Pancreas (tissue), 10 donors: ENCODE data around the gene PTH1R. TPM values are rescaled to one million over a fixed set of nuclear protein-coding genes. Genes with fewer than 3 reads are reported as not detected.

Experiments
- ATAC-seq, 4 donors: fragments of 200-7000 bp; cut with Tn5 transposase; one replicate each; pipeline versions ENCODE4 v1.8.0 to v1.9.1; 2020; ENCODE audit warnings: mild to moderate bottlenecking in 4 of 4, moderate library complexity in 4 of 4
- DNase-seq, 6 donors: peaks; one replicate each; pipeline ENCODE4 v3.0.0-alpha.2; 2020
- FAIRE-seq: peaks from 2 replicates; lab custom pipeline; 2012; peaks lifted over from hg19 to GRCh38; lab: Jason Lieb, UNC
- H3K27ac ChIP-seq, 4 donors: fragments of 200-600 bp; sonication (generic); 1 replicate in 3 of 4; 2 replicates in 1 of 4; pipeline versions ENCODE4 v1.5.0 to v1.8.0; 2020
- H3K27me3 ChIP-seq, 4 donors: fragments of 200-600 bp; one replicate each; pipeline ENCODE4 v1.8.0; 2021
- H3K36me3 ChIP-seq, 3 donors: fragments of 200-600 bp; sonication (generic) in 1 of 3; one replicate each; pipeline versions ENCODE4 v1.5.0 to v1.8.0; 2020 to 2021
- H3K4me1 ChIP-seq, 3 donors: fragments of 200-600 bp; one replicate each; pipeline ENCODE4 v1.8.0; 2021
- H3K4me3 ChIP-seq, 4 donors: fragments of 200-600 bp; sonication (generic) in 2 of 4; one replicate each; pipeline versions ENCODE4 v1.5.0 to v1.8.0; 2020 to 2021
- H3K9me3 ChIP-seq, 4 donors: fragments of 200-600 bp; one replicate each; pipeline ENCODE4 v1.8.0; 2021
- WGBS, 2 donors: extraction: QIAGEN DNeasy Blood & Tissue Kit; methylation state at CpG; one replicate each; pipeline ENCODE4 v1.1.7; 2013; 5-methylcytosine and 5-hydroxymethylcytosine counted together
- intact Hi-C, 3 donors: fragments of 100-400 bp; cut with DNase I; formaldehyde crosslinking; loops; one replicate each; pipeline versions ENCODE4 v1.11.1 to v1.14.2; 2022
- polyA plus RNA-seq, 2 donors: library from polyadenylated mRNA; stranded (reverse); fragments of 200-250 nt; gene quantifications; one replicate each; pipeline ENCODE4 v1.2.3, GENCODE V29; 2013
- total RNA-seq, 6 donors: library from RNA; stranded (reverse); fragmentation: NEBNext Ultra II Directional in 4 of 6; extraction: Animal tissue kit (Norgen Biotek cat#: 25700) in 4 of 6; gene quantifications; one replicate each; pipeline versions ENCODE4 v1.2.1 to v1.2.4, GENCODE V29; 2021 to 2023
- TF ChIP-seq, protein P1 (sequence below), 4 donors: fragments of 200-600 bp; sonication (generic) in 3 of 4; IDR thresholded peaks; one replicate each; pipeline versions ENCODE4 v1.5.0 to v1.8.0; 2021; ENCODE audit warnings: antibody characterized with exemption in 4 of 4
- donor health status: healthy with polysubstance abuse.
- donor health status: DM: no; HTN: no; CAD: no; lungs with moderate emphysema.
- donor health status: DM: no; HTN: no; CAD: no.
- donor health status: control.
- donor health status: control.
- donor health status: Bipolar disorder and iron deficiency.
- donor health status: DM: yes; HTN: yes; CAD: no.
- donor health status: DM: no; HTN: no; CAD: no.
- donor health status: DM: no; HTN: no; CAD: no.
- donor health status: DM: yes; HTN: yes; CAD: no.

The PTH1R gene
- total and polyA plus RNA-seq, 8 donors: 0.49 to 34.8 (median 2.0) TPM

DNA sequence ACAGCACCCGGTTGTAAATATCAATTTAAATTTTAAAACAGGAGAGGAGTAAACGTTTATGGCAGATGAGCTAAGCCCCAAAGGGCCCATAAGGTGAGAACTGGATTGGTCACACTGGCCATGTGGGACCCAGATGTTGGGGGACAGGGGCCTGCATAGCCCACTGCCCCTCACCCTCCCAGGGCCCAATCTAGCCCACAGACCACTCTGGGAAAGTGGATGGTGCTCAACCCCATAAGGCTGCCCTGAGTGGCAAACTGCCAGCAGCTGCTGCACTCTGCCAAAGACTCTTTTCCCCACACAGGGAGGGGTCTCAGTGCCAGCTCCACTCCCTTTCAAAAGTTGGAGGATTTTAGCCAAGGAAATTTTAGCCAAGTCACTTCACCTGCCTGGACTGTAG lies 56.6 kb downstream of the PTH1R start:
- H3K27ac ChIP-seq: peak overlapping the region; percentile 54 to 72 (median 64)
- TF ChIP-seq, protein P1, sequence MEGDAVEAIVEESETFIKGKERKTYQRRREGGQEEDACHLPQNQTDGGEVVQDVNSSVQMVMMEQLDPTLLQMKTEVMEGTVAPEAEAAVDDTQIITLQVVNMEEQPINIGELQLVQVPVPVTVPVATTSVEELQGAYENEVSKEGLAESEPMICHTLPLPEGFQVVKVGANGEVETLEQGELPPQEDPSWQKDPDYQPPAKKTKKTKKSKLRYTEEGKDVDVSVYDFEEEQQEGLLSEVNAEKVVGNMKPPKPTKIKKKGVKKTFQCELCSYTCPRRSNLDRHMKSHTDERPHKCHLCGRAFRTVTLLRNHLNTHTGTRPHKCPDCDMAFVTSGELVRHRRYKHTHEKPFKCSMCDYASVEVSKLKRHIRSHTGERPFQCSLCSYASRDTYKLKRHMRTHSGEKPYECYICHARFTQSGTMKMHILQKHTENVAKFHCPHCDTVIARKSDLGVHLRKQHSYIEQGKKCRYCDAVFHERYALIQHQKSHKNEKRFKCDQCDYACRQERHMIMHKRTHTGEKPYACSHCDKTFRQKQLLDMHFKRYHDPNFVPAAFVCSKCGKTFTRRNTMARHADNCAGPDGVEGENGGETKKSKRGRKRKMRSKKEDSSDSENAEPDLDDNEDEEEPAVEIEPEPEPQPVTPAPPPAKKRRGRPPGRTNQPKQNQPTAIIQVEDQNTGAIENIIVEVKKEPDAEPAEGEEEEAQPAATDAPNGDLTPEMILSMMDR (IDR thresholded peaks at IDR 0.05): no peak
- peaks cover 94 to 98% (median 97%) of the 10 kb centered on the region in 3 donors for H3K4me1 ChIP-seq
- WGBS, 2 donors: 51 to 55% methylated on average over 2 of the region's 2 CpGs
- DNase-seq: peak in 2 of 6 donors; percentile 75 to 80
- H3K27me3 ChIP-seq: no peaks in the 10 kb centered on the region
- intact Hi-C loops: no loop called here
- H3K4me3 ChIP-seq: no peak overlapping the region
- no peak for ATAC-seq
- H3K36me3 ChIP-seq: no peaks in the 10 kb centered on the region
- FAIRE-seq: no peak
- H3K9me3 ChIP-seq: no peaks in the 10 kb centered on the region

DNA sequence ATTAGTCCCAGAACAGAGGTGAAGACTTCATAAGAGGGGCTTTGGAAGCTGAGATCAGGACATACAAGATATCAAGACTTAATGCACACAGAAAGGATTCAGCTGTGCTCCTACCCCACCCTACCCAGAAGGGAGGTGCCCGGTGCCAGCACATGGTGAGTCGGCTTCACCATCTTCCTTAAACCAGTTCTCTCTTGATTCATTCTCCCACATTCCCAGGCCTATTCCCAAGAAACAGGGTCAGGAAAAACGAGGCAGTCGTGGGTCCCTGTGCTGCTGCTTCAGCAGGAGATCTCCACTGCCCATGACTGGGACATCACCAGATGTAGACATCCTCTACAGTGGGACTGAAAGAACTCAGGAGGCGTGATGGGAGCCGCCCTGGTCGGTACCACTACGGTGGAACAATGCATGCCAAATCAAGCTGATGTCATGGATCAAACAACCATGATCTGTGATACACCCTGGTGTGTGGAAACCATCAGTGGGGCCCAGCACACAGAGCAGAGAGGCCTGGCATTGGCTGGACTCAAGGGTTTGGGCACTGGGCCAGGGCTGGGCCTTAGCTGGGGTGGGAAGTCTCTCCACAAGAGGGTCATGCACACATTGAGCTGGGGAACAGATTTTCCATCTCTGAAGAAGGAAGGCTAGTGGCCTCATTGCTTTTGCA lies 57.1 kb downstream of the PTH1R start:
- 71 to 75% methylated on average over 8 of the region's 8 CpGs for WGBS, 2 donors
- peak in 3 of 6 donors; percentile 40 to 71 (median 67) for DNase-seq
- FAIRE-seq: no peak
- TF ChIP-seq, protein P1 (IDR thresholded peaks at IDR 0.05): no peak
- peak in 1 of 4 donors; percentile 0 for ATAC-seq
- peak overlapping the region; percentile 54 to 72 (median 64) for H3K27ac ChIP-seq
- intact Hi-C loops: loop anchor here in 1 of 3 donors (5.0 kb wide), 1 partner anchor 38 kb away; no protein-coding TSS in a partner anchor
- no peaks in the 10 kb centered on the region for H3K27me3 ChIP-seq
- peaks cover 92 to 98% (median 96%) of the 10 kb centered on the region in 3 donors for H3K4me1 ChIP-seq
- H3K36me3 ChIP-seq: no peaks in the 10 kb centered on the region
- H3K4me3 ChIP-seq: no peak overlapping the region
- H3K9me3 ChIP-seq: no peaks in the 10 kb centered on the region

DNA sequence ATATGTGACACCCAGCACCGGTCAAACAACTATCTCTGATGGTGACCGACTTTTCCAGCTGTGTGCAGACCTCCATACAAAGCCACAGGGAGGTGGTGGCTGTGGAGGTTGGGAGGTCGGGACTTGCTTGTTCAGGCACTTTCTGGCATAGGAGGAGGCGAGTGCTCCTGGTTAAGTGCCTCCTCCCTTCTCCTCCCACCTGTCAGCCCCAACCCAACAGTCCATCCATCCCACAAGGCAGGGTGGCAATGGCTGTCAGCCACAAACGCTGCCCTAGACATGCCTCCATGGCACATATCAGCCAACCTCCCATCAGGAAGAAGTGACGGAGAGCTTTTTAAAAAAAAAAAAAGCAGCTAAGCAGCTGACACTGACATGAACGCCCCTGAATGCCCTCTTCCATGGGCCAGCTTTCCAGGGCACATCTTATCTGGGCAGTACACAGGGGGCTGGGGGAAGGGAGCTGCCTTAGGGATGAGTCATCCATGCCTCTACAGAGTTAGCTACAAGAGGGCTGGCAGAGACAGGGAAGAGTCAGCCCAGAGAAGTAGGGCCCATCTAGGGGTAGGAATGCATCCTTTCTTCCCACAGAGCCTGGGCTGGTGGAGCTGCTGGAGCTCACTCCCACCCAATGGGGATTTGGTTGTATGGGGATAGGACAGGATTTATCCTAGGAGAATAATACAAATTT lies 57.8 kb downstream of the PTH1R start:
- ATAC-seq: peak; percentile 80 to 85 (median 83)
- peak overlapping the region; percentile 54 to 72 (median 64) for H3K27ac ChIP-seq
- H3K27me3 ChIP-seq: no peaks in the 10 kb centered on the region
- H3K4me3 ChIP-seq: no peak overlapping the region
- H3K36me3 ChIP-seq: peaks cover 0 to 4% (median 0%) of the 10 kb centered on the region in 3 donors
- no peak for FAIRE-seq
- intact Hi-C loops: loop anchor here in 1 of 3 donors (5.0 kb wide), 1 partner anchor 37 kb away; no protein-coding TSS in a partner anchor
- H3K4me1 ChIP-seq: peaks cover 87 to 96% (median 91%) of the 10 kb centered on the region in 3 donors
- H3K9me3 ChIP-seq: no peaks in the 10 kb centered on the region
- TF ChIP-seq, protein P1 (IDR thresholded peaks at IDR 0.05): peak in 2 of 4 donors; percentile 6 to 18
- peak in 5 of 6 donors; percentile 82 to 92 (median 87) for DNase-seq
- WGBS, 2 donors: 34 to 38% methylated on average over 7 of the region's 7 CpGs

DNA sequence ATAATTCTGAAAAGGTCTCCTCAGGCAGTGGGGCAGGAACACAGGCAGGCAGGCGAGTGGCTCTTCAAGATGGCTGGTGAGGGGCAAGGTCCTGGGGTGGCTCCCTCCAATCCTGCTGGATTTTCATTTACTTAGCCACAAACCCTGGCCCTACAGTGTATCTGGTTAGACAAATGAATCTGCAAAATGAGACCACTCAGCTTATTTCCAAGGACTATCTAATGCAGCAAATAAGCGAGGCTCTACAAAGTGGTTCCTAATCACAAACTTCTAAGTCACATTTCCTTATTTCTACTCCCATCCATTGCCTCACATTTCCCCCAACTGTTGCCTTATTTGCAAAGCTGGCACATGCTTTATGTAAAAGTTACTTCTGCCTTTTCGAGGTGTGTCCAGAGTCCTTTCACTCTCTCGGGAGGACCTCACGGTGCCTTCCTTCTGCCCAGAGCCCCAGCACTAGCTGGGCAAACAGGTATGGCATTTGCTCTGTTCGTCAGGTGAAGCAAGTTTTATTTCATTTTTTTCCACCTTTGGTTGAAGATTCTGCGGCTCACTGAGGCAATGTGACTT lies 58.6 kb downstream of the PTH1R start:
- intact Hi-C loops: loop anchor here in 1 of 3 donors (5.0 kb wide), 1 partner anchor 36 kb away; no protein-coding TSS in a partner anchor
- Histone ChIP-seq H3K9me3 (no peaks in the 10 kb centered on the region), H3K27ac (peak overlapping the region; percentile 54 to 72 (median 64)), H3K4me3 (no peak overlapping the region), H3K27me3 (no peaks in the 10 kb centered on the region), H3K4me1 (peaks cover 79 to 88% (median 87%) of the 10 kb centered on the region in 3 donors), H3K36me3 (peaks cover 0 to 11% (median 0%) of the 10 kb centered on the region in 3 donors)
- WGBS, 2 donors: 72 to 76% methylated on average over 7 of the region's 7 CpGs
- DNase-seq (no peak), FAIRE-seq (no peak), ATAC-seq (no peak)
- TF ChIP-seq, protein P1 (IDR thresholded peaks at IDR 0.05): no peak
